Measurements from ENCODE around the gene SPTSSA. TPM values are rescaled to one million over a fixed set of nuclear protein-coding genes. Genes with fewer than 3 reads are reported as not detected.

SPTSSA gene, protein sequence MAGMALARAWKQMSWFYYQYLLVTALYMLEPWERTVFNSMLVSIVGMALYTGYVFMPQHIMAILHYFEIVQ
- 7.6 and 16.5 TPM in 2 replicates for total RNA-seq

DNA sequence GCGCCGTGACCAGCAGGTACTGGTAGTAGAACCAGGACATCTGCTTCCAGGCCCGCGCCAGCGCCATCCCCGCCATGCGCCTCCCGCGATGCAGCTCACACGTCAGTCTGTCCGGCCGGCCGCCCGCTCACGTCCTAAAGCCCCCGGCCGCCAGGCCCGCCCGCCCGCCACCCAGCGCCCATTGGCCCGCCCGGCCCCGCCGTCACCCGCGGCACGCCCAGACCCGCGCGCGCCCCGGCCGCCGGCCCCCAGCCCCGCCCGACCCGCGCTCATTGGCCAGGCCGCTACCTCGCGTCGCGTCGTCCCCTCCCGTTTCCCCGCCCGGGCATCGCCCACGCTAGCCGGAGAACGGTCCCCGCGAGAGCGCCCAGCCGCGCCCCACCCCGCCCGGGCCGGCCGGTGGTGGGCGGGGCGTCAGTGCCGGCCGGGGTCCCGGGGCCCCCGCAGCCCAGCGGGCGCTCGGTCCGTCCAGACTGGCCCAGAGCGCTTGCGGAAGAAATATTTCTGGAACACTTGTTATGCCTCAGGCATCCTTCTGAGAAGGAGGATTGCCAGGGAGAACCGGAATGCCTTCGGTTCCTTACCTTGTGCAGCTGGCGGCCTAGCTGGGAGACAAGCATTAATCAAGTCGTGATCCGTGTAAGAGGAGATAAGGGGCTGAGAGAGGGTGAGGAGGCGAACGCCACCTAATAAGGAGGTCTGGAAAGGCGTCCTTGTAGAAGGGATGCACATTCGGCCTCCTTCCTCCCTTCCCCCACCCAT lies at the start of gene SPTSSA:
Gene SPTSSA, minus strand, starts transcription at position 109 of the 762 bp plus-strand sequence. Its CDS starts 33 bp downstream, at position 76.

Other genes starting within 250 kb of the SPTSSA start
- gene EAPP, start 77.5 kb upstream of the SPTSSA start, total RNA-seq, result 47.6 and 61.2 TPM in 2 replicates
- 80.1 and 90.9 TPM in 2 replicates for gene SNX6, start 167.9 kb upstream of the SPTSSA start, total RNA-seq

Measured in aortic smooth muscle cell (primary cell).